ENCODE data around the gene ARHGAP28.

ARHGAP28 gene

DNA sequence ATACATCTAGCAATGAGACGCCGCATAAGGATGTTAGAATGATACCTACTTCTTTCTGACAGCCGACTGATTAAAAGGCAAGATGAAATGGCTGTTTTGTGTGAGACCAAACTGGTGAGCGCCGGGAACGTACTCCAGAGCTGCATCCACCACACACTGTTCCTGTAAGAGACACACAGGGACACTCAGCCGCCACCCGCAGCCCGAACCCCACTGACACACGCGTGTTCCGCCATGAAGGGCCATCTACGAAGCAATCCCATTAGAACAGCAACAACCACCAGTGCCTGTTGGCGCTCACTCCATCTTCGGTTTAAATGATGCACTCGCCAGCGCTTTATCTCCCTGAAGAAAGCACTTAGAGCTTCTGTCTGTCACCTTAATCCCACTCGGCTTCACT is 225.8 kb downstream of the ARHGAP28 start:
- Histone ChIP-seq H3K4me1 (ENCODE audit: insufficient read depth, low read length) (no peaks in the 10 kb centered on the region), H3K36me3 (ENCODE audit: insufficient read depth, low read length) (no peaks in the 10 kb centered on the region), H3K27ac (ENCODE audit: low read depth, low read length) (no peak overlapping the region), H3K9me3 (ENCODE audit: low read length) (no peaks in the 10 kb centered on the region), H3K27me3 (ENCODE audit: control insufficient read depth in 1 of 2, insufficient read depth in 2 of 2, low read length in 2 of 2) (no peaks in the 10 kb centered on the region), H3K4me3 (ENCODE audit: low read depth in 1 of 2, low read length in 2 of 2) (no peak overlapping the region), H3K9ac (ENCODE audit: low read length) (no peak overlapping the region)

DNA sequence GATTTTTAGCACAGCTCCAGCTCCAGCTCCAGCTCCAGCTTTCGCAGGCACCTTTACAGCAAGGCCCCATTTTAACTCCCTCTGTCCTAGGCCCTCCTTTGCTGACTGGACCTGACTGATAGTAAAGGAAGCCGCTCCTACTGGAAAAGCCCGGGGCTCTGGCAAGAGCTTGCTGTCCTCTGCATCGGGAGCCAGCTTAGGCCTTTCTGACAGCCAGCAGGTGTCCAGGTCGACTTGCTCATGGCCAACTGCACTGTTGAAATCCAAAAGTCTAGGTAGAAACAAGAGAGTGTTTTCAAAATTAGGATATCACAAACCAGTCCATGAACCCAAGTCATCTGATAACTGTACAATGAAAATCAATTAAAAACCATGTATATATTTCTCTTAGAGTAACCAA is 227.0 kb downstream of the ARHGAP28 start:
- H3K4me1 ChIP-seq (ENCODE audit: insufficient read depth, low read length): no peaks in the 10 kb centered on the region
- no peaks in the 10 kb centered on the region for H3K9me3 ChIP-seq (ENCODE audit: low read length)
- H3K9ac ChIP-seq (ENCODE audit: low read length): no peak overlapping the region
- H3K36me3 ChIP-seq (ENCODE audit: insufficient read depth, low read length): no peaks in the 10 kb centered on the region
- no peak overlapping the region for H3K27ac ChIP-seq (ENCODE audit: low read depth, low read length)
- H3K27me3 ChIP-seq (ENCODE audit: control insufficient read depth in 1 of 2, insufficient read depth in 2 of 2, low read length in 2 of 2): no peaks in the 10 kb centered on the region
- no peak overlapping the region for H3K4me3 ChIP-seq (ENCODE audit: low read depth in 1 of 2, low read length in 2 of 2)

DNA sequence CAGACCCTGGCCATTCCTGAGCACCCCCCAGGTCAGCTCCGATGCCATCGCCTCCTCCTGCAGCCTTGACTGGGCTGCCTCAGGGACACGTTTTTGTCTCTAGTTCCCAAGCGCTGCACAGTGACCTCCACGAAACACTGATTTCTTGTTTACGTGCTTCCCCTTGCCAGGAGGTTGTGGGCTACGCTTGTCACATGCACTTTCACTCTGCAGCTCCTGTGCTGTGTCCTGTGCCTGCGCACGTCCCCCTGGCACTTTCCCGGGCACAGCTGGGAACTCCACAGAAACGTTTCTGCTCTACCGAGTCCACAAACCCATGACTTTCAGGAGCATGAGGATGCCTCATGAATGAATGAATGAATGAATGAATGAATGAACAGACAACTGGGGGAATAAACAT is 227.5 kb downstream of the ARHGAP28 start:
- no peak overlapping the region for H3K4me3 ChIP-seq (ENCODE audit: low read depth in 1 of 2, low read length in 2 of 2)
- no peaks in the 10 kb centered on the region for H3K4me1 ChIP-seq (ENCODE audit: insufficient read depth, low read length)
- H3K27ac ChIP-seq (ENCODE audit: low read depth, low read length): no peak overlapping the region
- no peaks in the 10 kb centered on the region for H3K27me3 ChIP-seq (ENCODE audit: control insufficient read depth in 1 of 2, insufficient read depth in 2 of 2, low read length in 2 of 2)
- H3K36me3 ChIP-seq (ENCODE audit: insufficient read depth, low read length): no peaks in the 10 kb centered on the region
- no peaks in the 10 kb centered on the region for H3K9me3 ChIP-seq (ENCODE audit: low read length)
- H3K9ac ChIP-seq (ENCODE audit: low read length): no peak overlapping the region

DNA sequence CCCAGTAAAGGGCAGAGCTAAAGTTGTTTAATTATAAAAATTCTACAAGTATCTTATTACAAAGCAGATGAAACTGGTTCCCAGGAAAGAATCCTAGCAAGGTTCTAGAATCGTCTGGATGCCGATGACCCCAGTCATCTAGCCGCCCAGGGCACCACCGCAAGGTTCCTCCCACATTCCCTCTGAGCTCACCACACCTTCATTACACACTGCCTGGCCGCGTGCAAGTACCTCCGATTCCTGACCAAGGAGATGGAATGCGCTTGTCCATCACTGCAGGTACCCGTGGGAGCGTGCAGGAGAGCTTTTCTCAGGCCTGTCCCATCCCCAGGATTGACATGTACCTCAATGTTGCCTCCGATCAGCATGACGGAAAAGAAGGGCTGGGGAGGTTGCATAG is 229.6 kb downstream of the ARHGAP28 start:
- Histone ChIP-seq H3K4me3 (ENCODE audit: low read depth in 1 of 2, low read length in 2 of 2) (no peak overlapping the region), H3K9ac (ENCODE audit: low read length) (no peak overlapping the region), H3K27ac (ENCODE audit: low read depth, low read length) (no peak overlapping the region), H3K36me3 (ENCODE audit: insufficient read depth, low read length) (no peaks in the 10 kb centered on the region), H3K4me1 (ENCODE audit: insufficient read depth, low read length) (no peaks in the 10 kb centered on the region), H3K27me3 (ENCODE audit: control insufficient read depth in 1 of 2, insufficient read depth in 2 of 2, low read length in 2 of 2) (no peaks in the 10 kb centered on the region), H3K9me3 (ENCODE audit: low read length) (no peaks in the 10 kb centered on the region)

DNA sequence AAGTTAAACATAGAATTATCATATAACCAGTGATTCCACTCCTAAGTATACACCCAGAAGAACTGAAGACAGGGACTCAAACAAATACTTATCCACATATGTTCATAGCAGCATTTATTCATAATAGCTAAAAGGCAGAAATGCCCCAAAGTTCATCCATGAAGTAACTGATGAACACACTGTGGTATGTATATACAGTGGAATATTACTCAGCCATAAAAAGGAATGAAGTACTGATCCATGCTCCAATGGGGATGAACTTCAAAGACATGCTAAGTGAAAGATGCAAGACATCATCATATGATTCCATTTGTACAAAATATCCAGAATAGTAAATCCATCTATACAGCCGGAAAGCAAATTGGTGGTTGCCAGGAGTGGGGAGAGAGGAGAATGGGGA is 230.6 kb downstream of the ARHGAP28 start:
- no peaks in the 10 kb centered on the region for H3K9me3 ChIP-seq (ENCODE audit: low read length)
- H3K27me3 ChIP-seq (ENCODE audit: control insufficient read depth in 1 of 2, insufficient read depth in 2 of 2, low read length in 2 of 2): no peaks in the 10 kb centered on the region
- H3K36me3 ChIP-seq (ENCODE audit: insufficient read depth, low read length): no peaks in the 10 kb centered on the region
- no peaks in the 10 kb centered on the region for H3K4me1 ChIP-seq (ENCODE audit: insufficient read depth, low read length)
- H3K4me3 ChIP-seq (ENCODE audit: low read depth in 1 of 2, low read length in 2 of 2): no peak overlapping the region
- H3K9ac ChIP-seq (ENCODE audit: low read length): no peak overlapping the region
- no peak overlapping the region for H3K27ac ChIP-seq (ENCODE audit: low read depth, low read length)

DNA sequence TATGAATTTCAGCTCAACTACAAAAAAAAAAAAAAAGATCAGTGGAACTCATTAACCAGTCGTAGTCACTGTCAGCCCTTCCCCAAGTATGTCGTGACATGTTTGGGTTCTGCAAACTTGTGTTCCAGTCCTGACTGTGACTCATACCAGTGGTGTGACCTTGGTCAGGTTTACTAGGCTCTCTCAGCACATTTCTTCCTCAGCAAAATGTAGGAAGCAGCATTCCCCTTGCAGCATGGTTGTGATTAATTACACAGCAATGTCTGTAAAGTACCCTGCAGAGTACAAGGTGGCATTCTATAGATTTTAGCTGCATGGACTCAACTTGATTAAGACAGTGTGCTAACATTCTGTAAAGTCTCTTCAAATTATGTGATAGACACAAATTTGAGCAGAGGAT is 231.1 kb downstream of the ARHGAP28 start:
- Histone ChIP-seq H3K4me1 (ENCODE audit: insufficient read depth, low read length) (no peaks in the 10 kb centered on the region), H3K27me3 (ENCODE audit: control insufficient read depth in 1 of 2, insufficient read depth in 2 of 2, low read length in 2 of 2) (no peaks in the 10 kb centered on the region), H3K9me3 (ENCODE audit: low read length) (no peaks in the 10 kb centered on the region), H3K4me3 (ENCODE audit: low read depth in 1 of 2, low read length in 2 of 2) (no peak overlapping the region), H3K36me3 (ENCODE audit: insufficient read depth, low read length) (no peaks in the 10 kb centered on the region), H3K9ac (ENCODE audit: low read length) (no peak overlapping the region), H3K27ac (ENCODE audit: low read depth, low read length) (no peak overlapping the region)

DNA sequence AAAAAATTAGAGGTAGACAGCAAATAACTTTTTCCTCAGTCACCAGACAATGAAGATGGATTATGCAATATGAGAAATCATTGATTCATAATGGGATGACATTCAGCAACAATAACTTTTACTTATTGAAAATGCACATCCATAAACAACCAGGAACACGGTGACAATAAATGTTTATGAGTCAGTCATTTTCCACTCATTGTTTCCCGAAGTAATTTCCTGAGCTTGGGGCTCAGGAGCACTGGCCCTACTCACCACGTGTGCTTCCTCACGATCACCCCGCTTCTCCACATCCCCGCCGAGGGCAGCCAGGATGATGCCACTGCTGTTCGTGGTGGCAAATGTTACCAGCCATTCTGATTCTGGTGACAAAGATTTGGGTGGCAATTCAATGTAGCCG is 231.8 kb downstream of the ARHGAP28 start:
- Histone ChIP-seq H3K27me3 (ENCODE audit: control insufficient read depth in 1 of 2, insufficient read depth in 2 of 2, low read length in 2 of 2) (no peaks in the 10 kb centered on the region), H3K9ac (ENCODE audit: low read length) (no peak overlapping the region), H3K9me3 (ENCODE audit: low read length) (no peaks in the 10 kb centered on the region), H3K27ac (ENCODE audit: low read depth, low read length) (no peak overlapping the region), H3K4me1 (ENCODE audit: insufficient read depth, low read length) (no peaks in the 10 kb centered on the region), H3K4me3 (ENCODE audit: low read depth in 1 of 2, low read length in 2 of 2) (no peak overlapping the region), H3K36me3 (ENCODE audit: insufficient read depth, low read length) (no peaks in the 10 kb centered on the region)

DNA sequence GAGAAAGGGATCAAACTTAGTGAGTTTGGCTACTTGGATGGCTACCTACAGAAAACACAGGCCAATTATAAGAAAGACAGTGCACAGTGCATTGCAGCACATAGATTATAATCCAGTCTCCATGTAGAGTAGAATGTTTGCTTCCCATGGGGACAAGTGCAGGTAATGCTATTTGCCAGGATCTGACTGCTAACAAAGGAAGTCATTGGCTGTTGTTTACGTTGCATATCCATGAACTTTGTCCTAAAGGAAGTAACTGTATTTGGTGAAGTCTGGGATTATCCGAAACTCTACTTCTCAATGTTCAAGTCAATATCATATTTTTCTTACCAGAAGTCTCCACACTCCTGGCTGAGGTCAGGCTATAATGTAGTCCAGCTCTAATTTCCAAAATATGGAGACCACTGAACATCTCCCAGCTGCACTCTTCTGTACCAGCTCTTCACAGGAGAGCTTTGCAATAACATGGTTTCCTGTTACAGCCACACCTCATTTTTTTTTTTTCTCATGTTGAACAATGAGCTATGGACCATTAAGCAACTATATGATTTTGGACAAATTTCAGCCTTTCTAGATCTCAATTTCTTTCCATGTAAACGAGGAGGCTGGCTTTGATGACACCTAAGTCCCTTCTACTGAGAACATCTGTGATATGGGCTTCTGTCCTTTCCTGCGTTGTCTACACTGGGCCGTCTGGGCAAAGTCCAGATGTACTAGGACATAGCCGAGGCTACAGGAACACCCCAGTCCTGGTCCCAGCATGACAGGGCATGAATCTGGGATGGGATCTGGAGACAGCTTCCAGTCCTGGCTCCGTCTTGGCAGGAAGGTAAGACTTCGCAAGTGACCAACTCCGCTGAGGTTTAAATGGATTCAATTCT is 233.3 kb downstream of the ARHGAP28 start:
- no peaks in the 10 kb centered on the region for H3K36me3 ChIP-seq (ENCODE audit: insufficient read depth, low read length)
- no peaks in the 10 kb centered on the region for H3K4me1 ChIP-seq (ENCODE audit: insufficient read depth, low read length)
- H3K27me3 ChIP-seq (ENCODE audit: control insufficient read depth in 1 of 2, insufficient read depth in 2 of 2, low read length in 2 of 2): no peaks in the 10 kb centered on the region
- no peak overlapping the region for H3K4me3 ChIP-seq (ENCODE audit: low read depth in 1 of 2, low read length in 2 of 2)
- no peak overlapping the region for H3K27ac ChIP-seq (ENCODE audit: low read depth, low read length)
- H3K9ac ChIP-seq (ENCODE audit: low read length): no peak overlapping the region
- H3K9me3 ChIP-seq (ENCODE audit: low read length): no peaks in the 10 kb centered on the region

DNA sequence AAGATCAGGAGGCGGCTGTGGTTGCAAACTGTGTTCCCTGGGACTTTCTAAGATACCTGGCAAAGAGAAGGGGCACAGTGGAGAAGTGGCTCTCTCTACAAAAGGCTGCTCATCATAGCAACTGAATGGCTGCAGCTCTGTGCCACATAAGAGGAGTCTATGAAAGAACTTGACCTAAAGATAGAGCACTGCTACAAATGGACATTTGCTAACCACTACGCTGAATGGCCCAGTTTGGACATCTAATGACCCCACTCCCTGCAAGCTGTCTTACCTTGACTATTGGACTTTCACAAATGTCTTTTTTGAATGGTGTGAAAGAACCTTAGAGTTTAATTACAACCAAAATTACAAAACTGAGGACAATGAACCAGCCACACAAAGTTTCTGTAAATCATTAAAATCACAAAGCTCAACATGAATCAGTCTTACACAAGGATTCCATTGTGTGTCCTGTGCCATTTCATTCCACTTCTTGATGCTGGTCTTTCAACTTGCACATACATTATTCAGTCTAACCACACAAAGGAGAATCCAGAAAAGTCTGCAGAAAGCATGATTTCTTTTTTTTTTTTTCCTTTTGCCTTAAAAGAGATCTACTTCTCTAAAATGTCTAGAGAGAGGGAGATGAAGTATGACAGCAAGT is 234.1 kb downstream of the ARHGAP28 start:
- Histone ChIP-seq H3K4me3 (ENCODE audit: low read depth in 1 of 2, low read length in 2 of 2) (no peak overlapping the region), H3K27me3 (ENCODE audit: control insufficient read depth in 1 of 2, insufficient read depth in 2 of 2, low read length in 2 of 2) (no peaks in the 10 kb centered on the region), H3K9me3 (ENCODE audit: low read length) (no peaks in the 10 kb centered on the region), H3K4me1 (ENCODE audit: insufficient read depth, low read length) (no peaks in the 10 kb centered on the region), H3K36me3 (ENCODE audit: insufficient read depth, low read length) (no peaks in the 10 kb centered on the region), H3K9ac (ENCODE audit: low read length) (no peak overlapping the region), H3K27ac (ENCODE audit: low read depth, low read length) (no peak overlapping the region)
